HG03280 (cell line): ENCODE results near the gene PROCR.
"Not testable (repeated sequence)": the region's sequence is repeated elsewhere in the genome, so short reads cannot be mapped to it uniquely, and the experiment has no call there.

Source experiments
- ATAC-seq: cut with Tn5 transposase; IDR thresholded peaks from one replicate; pipeline ENCODE4 v1.9.1; 2021; ENCODE audit warnings: mild to moderate bottlenecking, moderate library complexity; ENCODE audit not compliant: unreplicated experiment

PROCR gene

GRCh38 chr20:35192118-35192872, 20.4 kb downstream of the PROCR start:
- ATAC-seq = no peak

- ATAC-seq = not testable (repeated sequence)
These were observed 21.3 kb downstream of the PROCR start for GRCh38 chr20:35193031-35193791.

- ATAC-seq = no peak
These were observed 24.4 kb downstream of the PROCR start for GRCh38 chr20:35196313-35196712.

- ATAC-seq = no peak
These were observed 27.9 kb downstream of the PROCR start for GRCh38 chr20:35199740-35200139.

- no peak for ATAC-seq
These were observed 28.4 kb downstream of the PROCR start for GRCh38 chr20:35200267-35200666.

GRCh38 chr20:35201467-35201866, 29.6 kb downstream of the PROCR start:
- ATAC-seq = not testable (repeated sequence)

- ATAC-seq = no peak
These were observed 34.9 kb downstream of the PROCR start for GRCh38 chr20:35206802-35207201.

- ATAC-seq = no peak
These were observed 36.2 kb downstream of the PROCR start for GRCh38 chr20:35207950-35208611.

GRCh38 chr20:35215066-35215956, 43.4 kb downstream of the PROCR start:
- ATAC-seq = no peak

- no peak for ATAC-seq
These were observed 44.7 kb downstream of the PROCR start for GRCh38 chr20:35216541-35216940.

GRCh38 chr20:35223941-35224340, 52.1 kb downstream of the PROCR start:
- no peak for ATAC-seq

GRCh38 chr20:35224536-35224935, 52.7 kb downstream of the PROCR start:
- ATAC-seq = no peak

GRCh38 chr20:35225319-35226125, 53.6 kb downstream of the PROCR start:
- ATAC-seq = no peak

GRCh38 chr20:35226126-35226883, 54.4 kb downstream of the PROCR start, which contains the start of gene MMP24:
Gene MMP24 (plus strand): TSS chr20:35226690. CDS start chr20:35226739, 49 bp downstream.
- no peak for ATAC-seq
